Measurements from ENCODE around the gene ANKFY1.

ANKFY1 gene

GRCh38 chr17:4175921-4176807, 87.6 kb downstream of the ANKFY1 start:
- DNase-seq: no peak

GRCh38 chr17:4174556-4174955, 89.2 kb downstream of the ANKFY1 start:
- no peak for DNase-seq

GRCh38 chr17:4173781-4174180, 90.0 kb downstream of the ANKFY1 start:
- no peak for DNase-seq

DNA sequence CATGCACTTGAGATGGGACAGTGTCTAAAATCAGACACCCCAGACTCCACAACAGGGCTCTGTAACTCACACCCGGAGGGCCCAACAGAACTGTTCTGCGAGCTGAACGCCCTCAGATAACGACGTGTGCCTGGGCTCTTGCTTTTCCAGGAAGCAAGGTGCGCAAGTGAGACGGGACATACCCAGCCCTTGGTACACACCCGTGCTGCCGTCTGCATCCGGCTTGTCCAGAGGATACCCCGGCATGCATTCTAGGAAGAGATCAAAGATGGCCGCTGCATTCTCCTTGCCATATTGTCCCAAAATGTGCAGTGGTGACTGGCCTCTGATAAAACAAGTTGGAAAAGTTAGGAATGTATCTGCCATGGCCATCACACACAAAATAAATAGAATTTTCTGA, 91.4 kb downstream of the ANKFY1 start:
- DNase-seq: no peak

- DNase-seq: no peak
Observed at GRCh38 chr17:4170639-4171280, 93.0 kb downstream of the ANKFY1 start.

DNA sequence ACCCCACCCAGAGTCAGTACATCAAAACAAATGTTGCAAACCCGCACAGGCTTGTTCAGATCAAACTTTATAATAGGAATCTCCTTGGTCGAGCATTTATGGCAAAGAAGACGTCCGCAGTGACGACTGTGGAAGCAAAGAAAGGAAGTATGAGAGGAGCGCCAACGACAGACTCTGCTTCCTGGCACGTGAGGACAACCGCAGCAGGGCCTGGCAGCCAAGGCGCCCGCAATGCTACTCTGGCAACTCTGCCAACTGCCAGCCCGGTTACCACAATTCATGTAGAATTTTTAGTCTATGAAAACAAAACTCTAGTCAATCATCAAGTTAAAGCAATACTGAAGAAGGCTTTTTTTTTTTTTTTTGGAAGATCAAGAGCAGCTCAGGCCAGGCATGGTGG, 96.0 kb downstream of the ANKFY1 start:
- DNase-seq: no peak

GRCh38 chr17:4166419-4166818, 97.4 kb downstream of the ANKFY1 start:
- no peak for DNase-seq

- DNase-seq: no peak
Observed at GRCh38 chr17:4165301-4166010, 98.3 kb downstream of the ANKFY1 start.

GRCh38 chr17:4163951-4164350, 99.8 kb downstream of the ANKFY1 start:
- no peak for DNase-seq

GRCh38 chr17:4162775-4163466, 100.9 kb downstream of the ANKFY1 start:
- no peak for DNase-seq

DNA sequence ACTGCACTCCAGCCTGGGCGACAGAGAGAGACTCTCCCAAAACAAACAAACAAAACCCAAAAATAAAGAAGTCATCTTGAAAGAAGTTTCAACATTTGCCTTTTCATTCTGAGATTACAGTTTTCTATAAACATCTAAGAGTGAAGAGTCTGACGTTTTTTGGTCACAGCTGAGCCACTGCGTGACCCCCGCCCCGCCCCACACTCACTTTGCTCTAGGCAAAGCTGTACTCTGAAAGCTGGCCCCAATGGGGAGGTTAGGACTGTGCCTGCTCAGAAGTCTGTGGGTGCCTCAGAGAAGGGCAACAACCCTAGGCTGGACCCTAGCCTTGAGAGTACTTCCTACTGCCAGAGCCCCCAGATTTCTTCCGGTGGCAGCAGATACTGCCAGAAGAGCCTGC, 101.5 kb downstream of the ANKFY1 start:
- DNase-seq: no peak

- DNase-seq: no peak
Observed at GRCh38 chr17:4161967-4162305, 101.8 kb downstream of the ANKFY1 start.

GRCh38 chr17:4161192-4161966, 102.4 kb downstream of the ANKFY1 start:
- no peak for DNase-seq

DNA sequence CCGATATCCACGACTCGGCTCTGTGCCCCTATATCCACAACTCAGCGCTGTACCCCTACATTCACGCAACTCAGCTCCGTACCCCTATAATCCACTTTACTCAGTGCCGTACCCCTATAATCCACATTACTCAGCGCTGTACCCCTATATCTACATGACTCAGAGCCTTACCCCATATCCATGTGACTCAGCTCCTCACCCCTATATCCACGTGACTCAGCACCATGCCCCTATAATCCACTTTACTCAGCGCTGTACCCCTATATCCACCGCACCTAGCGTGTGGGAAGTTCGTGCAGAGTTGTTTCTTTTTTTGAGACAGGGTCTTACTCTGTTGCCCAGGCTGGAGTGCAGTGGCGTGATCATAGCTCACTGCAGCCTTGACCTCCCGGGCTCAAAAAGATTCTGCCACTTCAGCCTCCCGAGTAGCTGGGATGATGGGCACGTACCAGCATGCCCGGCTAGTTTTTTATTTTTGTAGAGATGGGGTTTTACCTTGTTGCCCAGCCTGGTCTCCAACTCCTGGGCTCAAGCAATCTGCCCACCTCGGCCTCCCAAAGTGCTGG, 103.4 kb downstream of the ANKFY1 start:
- no peak for DNase-seq

DNA sequence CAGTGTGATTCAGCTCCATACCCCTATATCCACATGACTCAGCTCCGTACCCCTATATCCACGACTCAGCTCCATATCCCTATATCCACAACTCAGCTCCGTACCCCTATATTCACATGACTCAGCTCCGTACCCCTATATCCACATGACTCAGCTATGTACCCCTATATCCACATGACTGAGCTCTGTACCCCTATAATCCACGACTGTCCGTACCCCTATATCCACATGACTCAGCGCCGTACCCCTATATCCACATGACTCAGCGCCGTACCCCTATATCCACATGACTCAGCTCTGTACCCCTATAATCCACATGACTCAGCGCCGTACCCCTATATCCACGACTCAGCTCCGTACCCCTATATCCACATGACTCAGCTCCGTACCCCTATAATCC, 104.0 kb downstream of the ANKFY1 start:
- DNase-seq: no peak

DNA sequence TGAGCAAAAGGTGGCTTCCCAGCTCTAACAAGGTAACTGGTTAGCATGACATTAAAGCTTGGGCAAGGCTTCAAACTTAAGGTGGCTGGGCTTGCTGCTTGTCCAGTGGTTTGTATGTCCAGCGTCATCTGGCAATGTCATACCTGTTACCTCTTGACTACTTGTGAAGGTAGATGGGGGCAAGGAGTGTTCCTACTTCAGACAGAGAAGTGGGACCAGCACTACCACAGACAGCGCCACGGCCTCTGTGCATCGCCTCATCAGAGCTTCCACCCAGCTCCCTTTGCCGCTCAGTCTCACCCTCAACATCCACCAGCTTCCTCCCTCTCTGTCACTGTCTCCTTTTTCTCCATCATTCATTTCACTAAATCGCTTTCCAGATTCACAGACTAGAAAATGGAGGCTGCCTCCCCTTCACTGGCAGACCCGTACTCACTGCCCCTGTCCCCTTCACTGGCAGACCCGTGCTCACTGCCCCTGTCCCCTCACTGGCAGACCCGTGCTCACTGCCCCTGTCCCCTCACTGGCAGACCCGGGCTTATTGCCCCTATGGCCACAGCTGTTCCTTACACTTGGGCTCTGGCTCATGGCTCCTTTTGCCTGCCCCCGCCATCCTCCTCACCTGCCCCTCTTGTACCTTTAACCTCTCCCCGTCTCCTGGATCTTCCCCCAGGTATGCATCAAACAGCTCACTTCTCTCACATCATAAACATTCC, 106.0 kb downstream of the ANKFY1 start:
- no peak for DNase-seq

DNA sequence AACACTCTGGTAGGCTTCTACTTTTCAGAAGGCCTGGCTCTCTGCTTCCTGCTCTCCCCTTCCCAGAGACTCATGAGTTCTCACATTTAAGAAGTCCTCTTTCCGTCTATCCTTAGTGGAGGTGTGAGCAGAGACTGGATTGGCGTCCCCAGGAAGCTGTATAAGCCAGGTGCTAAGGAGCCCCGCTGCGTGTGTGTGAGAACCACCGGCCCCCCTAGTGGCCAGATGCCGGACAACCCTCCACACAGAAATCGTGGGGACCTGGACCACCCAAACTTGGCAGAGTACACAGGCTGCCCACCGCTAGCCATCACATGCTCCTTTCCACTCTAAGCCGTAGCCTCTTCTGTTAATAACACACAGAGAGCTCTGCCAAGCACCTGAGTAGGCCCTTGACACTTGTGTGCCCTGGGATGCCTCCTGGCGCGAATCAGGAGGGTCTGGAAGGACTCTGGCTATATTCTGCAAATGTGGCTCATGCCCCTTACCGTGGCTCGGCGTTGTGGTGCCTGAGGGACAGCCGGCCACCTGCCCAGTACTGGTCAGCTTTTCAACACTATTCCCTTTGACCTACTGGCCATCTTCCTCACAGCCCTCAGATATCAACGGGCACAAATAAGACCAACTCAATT, 106.9 kb downstream of the ANKFY1 start:
- DNase-seq: no peak

- no peak for DNase-seq
Observed at GRCh38 chr17:4155980-4156620, 107.7 kb downstream of the ANKFY1 start.

DNA sequence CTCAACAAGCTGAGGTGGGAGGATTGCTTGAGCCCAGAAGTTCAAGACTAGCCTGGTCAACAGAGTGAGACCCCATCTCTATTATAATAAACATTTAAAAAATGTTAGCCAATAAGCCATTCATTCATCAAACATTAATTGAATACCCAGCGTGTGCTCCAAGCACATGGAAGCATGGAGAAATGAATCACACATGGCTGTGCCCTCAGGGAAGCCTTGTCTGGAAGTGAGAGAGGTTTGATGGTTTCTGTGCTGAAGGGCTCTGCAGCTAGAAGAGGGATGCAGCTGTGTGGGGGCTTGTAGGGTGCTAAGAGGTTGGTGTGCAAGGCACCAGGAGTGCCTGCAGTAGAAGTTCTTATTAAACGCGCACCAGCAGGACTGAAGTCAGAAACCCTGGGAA, 109.6 kb downstream of the ANKFY1 start:
- DNase-seq: no peak

DNA sequence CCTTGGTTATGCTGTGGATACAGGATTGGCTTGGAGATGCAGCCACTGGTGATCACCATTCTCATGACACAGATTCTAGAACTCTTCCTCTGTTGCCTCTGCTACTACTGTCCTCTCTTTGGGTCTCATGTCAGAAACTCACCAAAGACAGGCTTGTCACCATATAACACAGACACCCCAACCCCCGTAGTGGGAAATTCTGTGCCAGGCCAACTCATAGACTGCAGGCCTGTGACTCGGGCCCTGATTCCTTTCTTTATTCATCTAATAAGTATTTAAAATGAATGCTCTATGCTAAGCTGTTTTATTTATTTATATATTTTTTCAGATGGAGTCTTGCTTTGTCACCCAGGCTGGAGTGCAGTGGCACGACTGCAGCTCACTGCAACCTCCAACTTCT, 111.3 kb downstream of the ANKFY1 start:
- DNase-seq: no peak

DNA sequence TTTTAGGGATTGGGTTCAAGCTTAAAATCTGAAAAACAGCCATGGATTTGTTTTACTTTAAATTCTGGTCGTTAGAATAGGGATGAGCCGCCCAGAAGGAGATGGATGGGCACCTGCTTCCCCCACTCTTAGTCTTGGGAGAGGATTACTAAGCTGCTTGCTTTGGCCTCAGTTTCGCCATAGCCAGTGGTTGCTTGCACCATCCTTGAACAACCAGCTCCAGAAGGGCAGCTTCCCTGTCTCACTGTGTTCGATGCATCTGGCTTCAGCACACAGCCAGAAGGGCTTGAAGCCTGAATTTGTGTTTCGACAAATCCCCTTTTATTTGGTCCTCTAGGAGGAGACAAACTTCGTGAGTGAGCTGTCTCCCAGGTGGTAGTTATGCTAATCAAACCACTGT, 113.7 kb downstream of the ANKFY1 start:
- DNase-seq: no peak
